Stomach (tissue), 4 donors: ENCODE measurements around the gene SRMS.

Experiments
- EP300 ChIP-seq: sonication (generic); formaldehyde crosslinking; IDR thresholded peaks from one replicate; pipeline ENCODE4 v1.6.1; 2017; ENCODE audit warnings: antibody characterized with exemption
- POLR2A ChIP-seq, 4 donors: fragments of 450-650 bp; IDR thresholded peaks; one replicate each; pipeline ENCODE4 v1.6.1; 2016; ENCODE audit warnings: antibody characterized with exemption in 4 of 4, control low read depth in 2 of 4, mild to moderate bottlenecking in 1 of 4, moderate library complexity in 1 of 4
- TF ChIP-seq, protein P1 (sequence below), 7 experiments: fragments of 450-650 bp in 4 of 7; fragments of 200-600 bp in 3 of 7; sonication (generic) in 3 of 7; IDR thresholded peaks; one replicate each; pipeline ENCODE4 v1.5.1; 2016 to 2019; ENCODE audit warnings: antibody characterized with exemption in 7 of 7, control low read depth in 2 of 7, mild to moderate bottlenecking in 1 of 7

DNA sequence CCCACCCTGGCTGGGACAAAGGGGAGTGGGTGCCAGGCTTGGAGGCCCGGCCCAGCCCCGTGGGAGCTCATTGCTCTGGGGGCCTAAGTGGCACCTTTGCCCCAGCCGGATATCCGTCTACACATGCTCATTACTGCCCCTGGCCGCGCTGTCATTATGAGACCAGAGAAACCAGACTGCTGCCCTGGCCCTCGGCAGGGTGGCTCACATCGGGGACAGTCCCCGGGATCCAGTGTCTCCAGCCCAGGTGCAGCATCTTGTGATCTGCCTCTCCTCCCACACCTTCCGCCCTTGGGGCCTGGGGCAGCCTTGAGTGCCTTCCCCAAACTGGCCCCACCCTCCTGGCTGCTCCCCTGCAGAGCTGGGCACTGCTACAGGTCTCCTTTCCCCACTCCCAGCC is 4.9 kb downstream of the SRMS start:
- TF ChIP-seq, protein P1, sequence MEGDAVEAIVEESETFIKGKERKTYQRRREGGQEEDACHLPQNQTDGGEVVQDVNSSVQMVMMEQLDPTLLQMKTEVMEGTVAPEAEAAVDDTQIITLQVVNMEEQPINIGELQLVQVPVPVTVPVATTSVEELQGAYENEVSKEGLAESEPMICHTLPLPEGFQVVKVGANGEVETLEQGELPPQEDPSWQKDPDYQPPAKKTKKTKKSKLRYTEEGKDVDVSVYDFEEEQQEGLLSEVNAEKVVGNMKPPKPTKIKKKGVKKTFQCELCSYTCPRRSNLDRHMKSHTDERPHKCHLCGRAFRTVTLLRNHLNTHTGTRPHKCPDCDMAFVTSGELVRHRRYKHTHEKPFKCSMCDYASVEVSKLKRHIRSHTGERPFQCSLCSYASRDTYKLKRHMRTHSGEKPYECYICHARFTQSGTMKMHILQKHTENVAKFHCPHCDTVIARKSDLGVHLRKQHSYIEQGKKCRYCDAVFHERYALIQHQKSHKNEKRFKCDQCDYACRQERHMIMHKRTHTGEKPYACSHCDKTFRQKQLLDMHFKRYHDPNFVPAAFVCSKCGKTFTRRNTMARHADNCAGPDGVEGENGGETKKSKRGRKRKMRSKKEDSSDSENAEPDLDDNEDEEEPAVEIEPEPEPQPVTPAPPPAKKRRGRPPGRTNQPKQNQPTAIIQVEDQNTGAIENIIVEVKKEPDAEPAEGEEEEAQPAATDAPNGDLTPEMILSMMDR (IDR thresholded peaks at IDR 0.05): no peak
- no peak for TF ChIP-seq POLR2A (IDR thresholded peaks at IDR 0.05)
- no peak for TF ChIP-seq EP300
